Tibial nerve (tissue), 4 donors: Measurements from ENCODE around the gene GNB3.
"Not testable (repeated sequence)": the region's sequence is repeated elsewhere in the genome, so short reads cannot be mapped to it uniquely, and the experiment has no call there.

Experiments used
- EP300 ChIP-seq, 2 donors: sonication (generic); formaldehyde crosslinking; IDR thresholded peaks; one replicate each; pipeline ENCODE4 v1.6.1; 2017; ENCODE audit warnings: antibody characterized with exemption in 2 of 2, mild to moderate bottlenecking in 1 of 2
- POLR2A ChIP-seq, 2 donors: fragments of 450-650 bp; IDR thresholded peaks; one replicate each; pipeline ENCODE4 v1.6.1; 2017; ENCODE audit warnings: antibody characterized with exemption in 2 of 2, mild to moderate bottlenecking in 2 of 2, moderate library complexity in 2 of 2
- TF ChIP-seq, protein P1 (sequence below), 5 experiments: fragments of 200-600 bp in 3 of 5; fragments of 450-650 bp in 2 of 5; sonication (generic) in 3 of 5; IDR thresholded peaks; one replicate each; pipeline ENCODE4 v1.5.1; 2016 to 2019; ENCODE audit warnings: antibody characterized with exemption in 5 of 5, mild to moderate bottlenecking in 3 of 5, moderate library complexity in 2 of 5

DNA sequence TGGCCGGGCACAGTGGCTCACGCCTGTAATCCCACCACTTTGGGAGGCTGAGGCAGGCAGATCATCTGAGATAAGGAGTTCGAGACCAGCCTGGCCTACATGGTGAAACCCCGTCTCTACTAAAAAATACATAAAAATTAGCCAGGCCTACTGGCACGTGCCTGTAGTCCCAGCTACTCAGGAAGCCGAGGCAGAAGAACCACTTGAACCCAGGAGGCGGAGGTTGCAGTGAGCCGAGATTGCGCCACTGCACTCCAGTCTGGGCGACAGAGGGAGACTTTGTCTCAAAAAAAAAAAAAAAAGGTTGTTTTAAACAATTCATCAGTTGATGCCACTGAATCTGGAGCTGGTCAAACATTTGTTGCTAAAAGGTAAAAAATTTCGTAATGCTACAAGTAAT is 39.1 kb downstream of the GNB3 start:
- TF ChIP-seq, protein P1, sequence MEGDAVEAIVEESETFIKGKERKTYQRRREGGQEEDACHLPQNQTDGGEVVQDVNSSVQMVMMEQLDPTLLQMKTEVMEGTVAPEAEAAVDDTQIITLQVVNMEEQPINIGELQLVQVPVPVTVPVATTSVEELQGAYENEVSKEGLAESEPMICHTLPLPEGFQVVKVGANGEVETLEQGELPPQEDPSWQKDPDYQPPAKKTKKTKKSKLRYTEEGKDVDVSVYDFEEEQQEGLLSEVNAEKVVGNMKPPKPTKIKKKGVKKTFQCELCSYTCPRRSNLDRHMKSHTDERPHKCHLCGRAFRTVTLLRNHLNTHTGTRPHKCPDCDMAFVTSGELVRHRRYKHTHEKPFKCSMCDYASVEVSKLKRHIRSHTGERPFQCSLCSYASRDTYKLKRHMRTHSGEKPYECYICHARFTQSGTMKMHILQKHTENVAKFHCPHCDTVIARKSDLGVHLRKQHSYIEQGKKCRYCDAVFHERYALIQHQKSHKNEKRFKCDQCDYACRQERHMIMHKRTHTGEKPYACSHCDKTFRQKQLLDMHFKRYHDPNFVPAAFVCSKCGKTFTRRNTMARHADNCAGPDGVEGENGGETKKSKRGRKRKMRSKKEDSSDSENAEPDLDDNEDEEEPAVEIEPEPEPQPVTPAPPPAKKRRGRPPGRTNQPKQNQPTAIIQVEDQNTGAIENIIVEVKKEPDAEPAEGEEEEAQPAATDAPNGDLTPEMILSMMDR (IDR thresholded peaks at IDR 0.05) = not testable (repeated sequence)
- not testable (repeated sequence) for TF ChIP-seq POLR2A, EP300 (IDR thresholded peaks at IDR 0.05)
